ENCODE results near the gene S100P.

GRCh38 chr4:6649216-6649615, 44.5 kb upstream of the S100P start:
- TF ChIP-seq CTCF (conservative IDR thresholded peaks at IDR 0.05) (no peak), ZFX (IDR thresholded peaks at IDR 0.05) (no peak)

Data from C4-2B (cell line).